SHP77 (cell line): ENCODE results near the gene SESN1.

Experiments used
- DNase-seq, 2 experiments: peaks; one replicate each; lab custom pipeline; 2025; lab: John Stamatoyannopoulos, UW

The SESN1 gene

DNA sequence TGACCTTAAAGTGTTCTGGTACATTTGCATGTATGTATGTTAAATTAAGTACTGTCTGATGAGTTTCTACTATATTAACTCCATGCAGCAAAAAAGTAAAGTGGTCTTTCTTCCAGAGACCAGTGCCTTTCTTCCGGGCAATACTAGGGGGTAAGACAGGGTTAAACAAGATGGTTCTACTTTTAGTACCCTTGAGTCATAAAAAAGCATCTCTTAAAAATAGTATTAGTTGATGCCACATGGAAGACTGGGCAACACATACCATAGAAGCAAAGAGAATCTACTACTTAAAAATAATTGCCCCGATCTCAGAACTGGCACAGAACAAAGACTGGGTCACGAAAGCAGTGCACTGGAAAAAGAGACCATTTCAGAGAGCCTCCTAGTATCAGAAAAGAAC, 66.2 kb downstream of the SESN1 start:
- no peak for DNase-seq

DNA sequence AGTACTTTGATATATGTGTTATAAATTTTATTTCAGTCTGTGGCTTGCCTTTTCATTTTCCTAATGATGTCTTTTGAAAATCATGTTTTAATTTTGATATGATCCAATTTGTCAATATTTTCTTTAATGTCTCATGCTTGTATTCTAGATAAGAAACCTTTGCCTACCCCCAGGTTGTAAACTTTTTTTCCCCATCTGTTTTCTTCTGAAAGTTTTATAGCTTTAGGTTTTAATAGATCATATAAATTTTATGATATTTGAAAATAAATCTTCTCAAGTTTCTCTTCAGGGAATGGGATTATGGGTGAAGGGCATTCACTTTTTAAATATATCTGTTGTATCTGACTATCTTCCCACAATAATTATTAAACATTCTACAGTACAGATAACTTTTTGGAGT, 66.7 kb downstream of the SESN1 start:
- DNase-seq = no peak

DNA sequence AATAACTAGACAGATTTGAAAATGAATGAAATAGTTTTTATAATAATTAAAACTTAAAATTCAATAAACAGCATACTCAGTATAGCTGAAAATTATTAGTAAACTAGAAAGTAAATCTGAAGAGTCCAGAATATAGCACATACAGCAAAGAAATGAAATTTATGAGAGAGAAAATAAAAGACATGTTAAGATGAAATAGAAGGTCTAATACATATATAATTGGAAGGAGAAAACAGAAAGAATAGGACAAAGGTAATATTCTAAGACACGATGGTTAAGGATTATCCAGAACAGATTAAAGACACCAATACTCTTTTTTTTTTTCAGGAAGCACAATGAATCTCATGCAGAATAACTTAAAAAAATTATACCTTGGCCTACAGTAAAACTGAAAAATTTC, 69.0 kb downstream of the SESN1 start:
- DNase-seq = no peak

DNA sequence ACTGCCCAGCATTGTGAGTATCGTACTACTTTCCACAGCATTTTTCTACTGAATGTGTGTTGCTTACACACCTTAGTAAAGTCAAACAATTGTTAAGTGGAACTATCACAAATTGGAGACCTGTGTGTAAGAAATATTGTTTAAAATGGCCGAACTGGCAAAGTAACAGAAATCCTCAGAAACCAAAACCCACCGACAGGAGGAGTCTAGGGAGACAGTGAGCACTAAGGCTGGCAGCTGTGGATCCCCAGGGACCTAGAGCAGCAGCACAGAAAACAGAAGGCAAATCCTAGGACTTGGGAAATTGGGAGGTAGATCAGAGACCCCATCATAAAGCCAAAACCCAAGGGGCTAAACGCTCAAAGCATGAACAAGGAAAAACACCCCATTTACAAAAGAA, 69.9 kb downstream of the SESN1 start:
- no peak for DNase-seq

DNA sequence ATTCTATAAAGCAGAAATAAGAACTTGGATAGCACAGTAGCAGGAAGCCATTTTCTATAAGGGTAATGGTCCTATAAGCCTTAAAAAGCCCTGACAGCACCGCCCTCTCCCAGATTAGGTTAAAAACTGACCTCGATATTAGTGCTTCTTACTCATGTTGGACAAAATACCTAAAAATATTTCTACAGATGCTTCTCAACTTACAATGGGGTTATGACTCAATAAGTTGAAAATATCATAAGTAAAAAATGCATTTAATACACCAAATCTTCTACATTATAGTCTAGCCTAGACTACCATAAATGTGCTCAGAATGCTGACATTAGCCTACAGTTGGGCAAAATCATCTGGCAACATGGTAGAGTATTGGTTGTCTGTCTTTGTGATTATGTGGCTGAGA, 70.3 kb downstream of the SESN1 start:
- no peak for DNase-seq

DNA sequence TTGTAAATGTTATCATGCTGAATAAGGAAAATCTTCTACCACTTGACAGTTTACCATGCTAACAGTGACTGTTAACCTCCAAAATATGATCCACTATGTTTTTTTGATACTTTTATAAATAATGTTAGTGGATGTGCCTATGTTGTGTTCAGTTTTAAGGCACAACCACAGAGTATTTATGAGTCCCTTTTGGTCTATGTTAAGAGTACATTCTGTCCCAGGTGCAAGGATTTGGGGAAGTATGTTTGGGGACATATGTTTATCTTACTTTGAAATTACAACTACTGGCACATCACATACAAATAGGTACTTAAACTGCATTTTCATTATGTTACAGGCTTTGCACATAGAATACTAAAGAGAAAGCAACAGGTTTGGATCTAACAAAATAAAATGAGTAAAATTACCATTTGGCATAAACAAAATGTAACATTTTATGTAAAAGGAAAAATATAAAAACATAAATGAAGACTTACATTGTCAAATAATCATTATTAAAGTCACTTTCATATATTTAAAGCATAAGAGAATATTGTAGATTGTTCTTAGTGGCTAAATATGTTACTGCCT, 71.2 kb downstream of the SESN1 start:
- no peak for DNase-seq

DNA sequence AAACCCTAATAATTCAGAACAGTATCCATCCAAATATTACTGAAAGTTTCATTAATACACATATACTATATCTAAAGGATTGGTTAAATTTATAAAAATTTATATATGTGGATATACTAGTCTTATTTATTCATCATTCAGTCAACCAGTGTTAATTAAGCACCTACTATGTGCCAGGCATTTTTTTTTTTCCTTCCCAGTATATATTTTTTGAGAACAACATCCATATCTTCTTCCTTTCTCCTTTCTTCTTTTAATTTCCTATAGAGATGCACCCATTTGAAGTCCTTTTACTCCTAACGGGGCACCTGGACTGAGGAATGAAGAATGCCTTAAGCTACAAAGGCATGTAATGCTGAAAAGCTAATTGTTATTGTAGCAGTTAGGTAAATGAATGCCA, 72.8 kb downstream of the SESN1 start:
- no peak for DNase-seq

DNA sequence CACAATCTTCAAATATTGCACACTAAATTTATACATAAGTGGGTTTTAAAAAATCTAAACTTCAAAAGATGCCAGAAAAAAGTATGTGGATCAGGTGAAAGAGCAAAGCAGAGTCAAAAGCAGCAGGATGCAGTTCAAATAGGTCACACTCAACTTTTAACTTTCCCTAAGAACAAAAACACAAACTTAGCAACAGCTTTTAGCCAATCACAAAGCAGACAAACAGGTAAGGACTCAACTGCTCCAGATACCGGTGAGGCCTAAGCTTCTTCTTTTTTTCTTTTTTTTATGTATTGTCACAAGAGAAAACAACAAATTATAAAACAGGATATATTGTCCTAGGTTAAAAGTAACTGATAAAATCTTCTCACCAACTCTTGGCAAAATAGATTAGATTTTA, 74.7 kb downstream of the SESN1 start:
- DNase-seq = no peak

DNA sequence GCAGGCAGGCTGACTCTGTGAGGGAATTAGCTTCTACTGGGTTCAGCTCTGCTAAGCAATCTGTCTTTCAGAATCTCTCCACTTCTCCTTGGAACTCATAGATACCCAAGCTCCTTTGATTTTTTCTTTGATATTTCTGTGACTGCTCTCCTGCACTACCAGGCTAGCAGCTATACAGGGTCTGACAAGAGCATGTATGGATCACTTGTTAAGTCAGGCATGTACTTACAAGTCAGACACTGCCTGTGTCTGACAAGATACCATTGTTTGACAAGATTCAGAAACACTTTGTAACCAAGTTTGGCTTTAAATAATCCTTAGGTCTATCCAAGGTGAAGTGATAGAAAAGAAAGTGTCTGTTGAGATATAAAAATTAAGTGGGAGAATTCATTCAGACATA, 79.5 kb downstream of the SESN1 start:
- DNase-seq = no peak

DNA sequence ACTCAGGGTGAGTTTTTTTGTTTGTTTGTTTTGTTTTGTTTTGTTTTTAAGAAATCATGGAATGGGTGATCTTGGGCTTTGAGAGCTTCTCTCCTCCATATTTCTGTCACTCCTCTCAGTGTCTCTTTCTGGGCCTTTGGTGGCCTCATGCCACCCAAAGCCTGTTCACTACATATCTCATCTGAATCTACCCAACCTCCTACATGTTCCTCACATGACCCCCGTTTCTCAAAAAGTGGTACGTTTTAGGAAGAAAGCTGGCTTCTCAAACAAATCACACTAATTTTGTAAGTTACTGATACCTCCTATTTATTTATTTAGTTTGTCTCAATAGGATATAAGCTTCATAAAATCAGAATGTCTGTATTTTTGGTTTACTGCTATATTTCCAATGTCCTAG, 80.0 kb downstream of the SESN1 start:
- no peak for DNase-seq

DNA sequence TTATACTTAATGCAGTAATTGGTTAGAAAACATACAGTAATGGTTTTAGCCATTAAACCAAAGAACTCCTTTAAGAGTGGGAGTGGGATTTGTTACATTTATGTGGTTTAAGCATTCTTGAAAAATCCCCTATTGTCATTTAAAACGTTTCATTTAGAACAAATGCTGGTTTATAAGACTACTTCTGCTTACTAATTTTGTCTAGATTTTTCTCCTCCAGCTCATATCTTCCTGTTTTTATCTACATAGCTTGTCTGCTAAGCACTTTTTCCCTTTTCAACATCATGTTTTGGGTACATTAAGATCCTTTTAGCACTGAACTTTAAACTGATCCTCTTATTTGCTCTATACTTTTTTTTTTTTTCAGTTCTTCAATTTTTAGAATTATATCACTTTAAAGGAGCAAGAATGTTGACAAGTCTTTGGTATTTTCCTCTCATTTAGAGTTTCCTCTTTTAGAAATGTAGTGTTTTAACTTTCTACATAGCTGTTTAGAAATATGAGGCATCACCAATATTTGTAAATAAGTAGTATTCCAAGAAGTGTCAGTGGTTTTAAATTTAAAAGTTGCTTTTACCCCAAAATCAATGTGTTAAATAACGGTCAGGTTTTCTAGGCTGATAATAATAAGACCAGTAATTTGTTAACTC, 80.9 kb downstream of the SESN1 start:
- DNase-seq = no peak

DNA sequence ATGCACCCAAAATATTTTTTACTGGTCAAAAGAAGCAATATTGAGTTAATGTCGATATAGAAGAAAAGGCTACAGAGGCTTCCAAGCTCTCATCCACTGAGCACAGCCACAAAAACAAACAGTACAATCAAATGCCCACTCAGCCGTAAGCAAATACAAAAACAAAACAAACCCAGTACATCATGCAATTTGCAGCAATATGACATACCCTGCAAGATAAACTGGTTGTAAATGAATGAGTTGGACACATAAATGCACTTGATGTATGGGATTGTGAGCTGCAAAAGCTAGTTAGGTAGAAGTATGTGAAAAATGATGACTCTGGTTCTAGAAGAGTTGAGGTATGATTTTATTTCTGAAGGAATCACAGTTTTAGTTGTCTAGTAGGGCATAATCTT, 83.9 kb downstream of the SESN1 start:
- peak in 1 of 2 experiments; percentile 3 for DNase-seq

DNA sequence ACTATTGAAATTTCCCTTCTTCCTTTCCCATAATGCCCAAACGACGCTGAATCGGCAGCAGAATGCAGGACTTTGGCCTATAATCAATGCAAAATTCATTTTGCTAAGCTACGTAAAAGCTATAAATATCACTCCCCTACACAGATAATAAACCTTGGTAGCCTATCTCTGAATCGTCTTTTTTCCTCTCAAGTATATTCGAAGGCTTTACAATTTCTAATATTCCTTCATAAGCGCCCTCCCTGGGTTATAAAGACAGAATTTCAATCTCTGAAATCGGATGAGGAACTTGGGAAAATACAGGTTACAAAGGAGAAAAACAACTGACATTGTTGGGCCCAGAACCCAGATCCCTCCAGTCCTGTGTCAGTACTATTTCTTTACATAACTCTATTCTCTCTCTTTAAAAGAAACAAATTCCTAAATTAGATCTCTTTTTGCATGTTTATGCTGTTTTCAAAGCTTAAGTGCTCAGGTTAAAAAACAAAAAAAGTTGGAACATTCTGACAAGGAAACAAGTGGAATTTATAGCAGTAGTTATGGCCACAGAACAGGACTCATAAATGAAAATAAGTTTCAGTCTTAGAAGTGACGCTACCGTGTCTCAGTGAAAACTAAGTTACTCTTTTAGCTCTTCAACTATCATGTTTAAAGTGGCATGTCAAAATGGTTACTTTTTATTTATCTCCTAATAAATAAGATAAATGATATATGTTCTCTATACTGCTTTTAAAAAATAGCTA, 84.5 kb downstream of the SESN1 start:
- no peak for DNase-seq

DNA sequence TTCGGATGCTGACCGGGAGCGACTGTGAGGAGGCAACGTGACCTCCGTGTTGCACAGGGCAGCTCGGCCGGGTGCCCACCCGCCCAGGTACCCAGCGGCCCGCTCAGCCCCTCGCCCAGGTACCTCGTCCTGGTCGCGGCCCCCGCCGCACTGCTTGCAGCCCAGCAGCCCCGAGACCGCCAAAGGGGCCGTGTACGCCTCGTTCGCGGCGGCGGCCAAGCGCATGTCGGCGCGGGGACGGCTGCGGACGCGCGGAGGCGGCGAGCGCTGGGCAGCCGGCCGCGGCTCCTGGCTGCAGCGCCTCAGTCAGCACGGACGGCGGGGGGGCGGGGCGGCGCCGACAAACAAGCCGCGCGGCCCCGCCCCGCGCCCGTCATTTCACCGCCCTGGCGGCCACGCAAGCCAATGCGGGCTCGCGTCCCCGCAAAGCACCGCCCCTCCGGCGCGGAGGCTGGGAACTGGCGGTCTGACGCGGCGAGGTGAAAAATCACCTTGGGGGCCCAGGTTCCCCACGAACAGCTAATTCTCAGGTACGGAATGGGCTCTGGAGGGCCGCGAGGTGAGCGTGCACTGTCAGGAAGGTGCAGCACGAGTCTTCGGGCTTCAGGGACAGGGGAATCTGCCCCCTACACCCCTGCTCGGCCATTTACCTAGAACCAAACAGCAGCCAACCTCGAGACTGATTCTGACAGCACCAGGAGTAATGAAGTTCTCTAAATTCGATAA, 85.2 kb downstream of the SESN1 start:
- DNase-seq = peak; percentile 74 to 90

DNA sequence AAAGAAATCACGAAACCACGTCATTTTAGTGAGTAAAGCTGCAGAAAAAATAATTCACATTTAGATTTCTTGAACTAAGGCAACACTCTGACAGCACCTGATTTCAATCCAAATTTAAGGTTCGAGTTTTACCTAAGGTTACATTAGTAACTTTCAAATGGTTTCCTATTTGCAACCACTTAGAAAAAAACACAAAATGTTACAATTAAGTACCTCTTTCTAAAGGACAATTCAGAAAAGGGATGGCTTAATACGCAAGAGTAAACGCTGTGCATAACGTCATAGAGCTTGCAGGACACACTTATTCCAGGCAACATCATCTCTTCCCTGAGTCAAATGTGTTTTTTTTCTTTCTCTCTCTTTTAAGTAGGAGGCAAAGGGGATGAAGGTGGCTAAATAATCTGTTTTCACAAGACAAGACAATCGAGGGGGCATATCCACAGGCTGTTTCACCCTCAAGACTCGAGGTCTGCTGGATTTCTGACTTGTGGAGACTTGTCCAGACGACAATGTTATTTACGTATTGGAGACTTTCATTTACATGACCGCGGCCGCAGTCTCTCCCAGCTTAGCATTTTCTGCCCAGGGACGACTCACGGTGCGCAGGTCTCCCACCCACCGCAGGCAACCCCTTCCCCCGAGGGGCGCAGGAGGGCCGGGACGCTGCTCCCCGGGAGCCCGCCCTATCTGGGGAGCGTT, 86.0 kb downstream of the SESN1 start:
- peak; percentile 34 to 51 for DNase-seq

DNA sequence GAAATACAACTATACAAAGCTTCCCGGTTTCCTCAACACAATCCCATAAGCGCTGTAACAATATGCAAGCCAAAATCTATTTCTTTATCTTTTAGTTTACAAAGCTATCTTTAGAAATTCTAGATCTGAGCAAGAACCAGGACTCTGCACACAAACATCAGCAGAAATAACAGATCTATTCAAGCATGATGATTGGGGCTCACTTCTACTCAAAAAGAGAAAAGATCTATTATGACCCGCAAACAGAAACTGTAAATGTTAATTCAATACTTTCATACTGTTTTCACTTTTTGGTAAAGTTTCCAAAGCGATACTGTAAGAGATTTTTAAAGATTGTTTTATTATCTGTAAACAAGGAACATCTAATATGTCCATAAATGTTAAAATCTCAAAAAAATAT, 86.6 kb downstream of the SESN1 start:
- no peak for DNase-seq

DNA sequence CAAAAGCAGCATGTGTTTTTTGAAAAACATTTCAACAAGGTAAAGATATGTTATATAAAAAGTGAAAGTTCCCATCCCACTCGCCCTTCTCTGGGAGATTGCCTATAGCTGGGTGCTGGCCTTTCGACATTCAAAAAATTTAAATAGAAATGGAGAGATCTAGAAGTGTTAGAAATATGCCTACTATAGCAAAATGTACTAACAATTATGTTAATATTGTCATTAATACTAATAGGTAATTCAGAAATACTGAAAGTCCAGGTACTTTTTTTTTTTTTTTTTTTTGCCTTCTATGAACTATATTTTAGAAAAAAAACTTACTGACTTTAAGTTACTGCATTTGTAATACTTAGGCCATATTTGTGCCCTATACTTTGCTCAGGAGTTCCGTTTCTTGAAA, 87.1 kb downstream of the SESN1 start:
- DNase-seq = no peak

DNA sequence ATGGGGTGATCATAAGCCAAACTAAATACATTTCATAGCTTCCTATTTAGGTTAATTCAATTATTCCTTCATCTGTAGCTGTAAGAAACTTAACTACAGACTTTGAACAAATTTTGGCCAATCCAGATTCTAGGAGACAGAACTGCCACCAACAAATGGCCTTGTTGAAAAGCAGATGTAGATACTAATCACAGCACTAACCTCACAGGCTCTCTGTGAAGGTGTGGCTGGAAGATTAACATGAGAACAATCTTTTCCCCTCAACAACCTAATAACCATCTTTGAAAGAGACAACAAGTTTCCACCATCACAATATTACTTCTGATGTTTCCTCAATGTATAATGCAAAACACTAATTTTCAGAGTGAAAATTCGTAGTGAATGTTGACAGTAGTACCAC, 87.8 kb downstream of the SESN1 start:
- DNase-seq = no peak

DNA sequence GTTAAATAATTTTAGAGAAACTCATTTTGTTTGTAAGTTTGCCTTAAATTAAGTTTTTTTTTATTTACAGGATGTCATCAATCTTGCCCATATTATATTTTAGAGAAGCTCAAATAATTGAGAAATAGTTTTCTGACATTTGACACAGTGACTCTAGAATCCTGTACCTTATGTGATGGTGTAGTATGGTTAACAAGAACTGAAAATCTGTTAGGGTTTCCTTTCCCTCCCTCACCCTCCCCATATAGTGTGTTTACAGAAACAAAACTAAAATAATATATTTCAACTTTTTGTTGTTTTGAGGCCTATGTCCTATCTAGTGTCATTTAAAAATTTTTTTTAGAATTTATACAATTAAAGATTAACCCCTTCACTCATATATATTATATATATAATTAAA, 91.8 kb downstream of the SESN1 start:
- no peak for DNase-seq

DNA sequence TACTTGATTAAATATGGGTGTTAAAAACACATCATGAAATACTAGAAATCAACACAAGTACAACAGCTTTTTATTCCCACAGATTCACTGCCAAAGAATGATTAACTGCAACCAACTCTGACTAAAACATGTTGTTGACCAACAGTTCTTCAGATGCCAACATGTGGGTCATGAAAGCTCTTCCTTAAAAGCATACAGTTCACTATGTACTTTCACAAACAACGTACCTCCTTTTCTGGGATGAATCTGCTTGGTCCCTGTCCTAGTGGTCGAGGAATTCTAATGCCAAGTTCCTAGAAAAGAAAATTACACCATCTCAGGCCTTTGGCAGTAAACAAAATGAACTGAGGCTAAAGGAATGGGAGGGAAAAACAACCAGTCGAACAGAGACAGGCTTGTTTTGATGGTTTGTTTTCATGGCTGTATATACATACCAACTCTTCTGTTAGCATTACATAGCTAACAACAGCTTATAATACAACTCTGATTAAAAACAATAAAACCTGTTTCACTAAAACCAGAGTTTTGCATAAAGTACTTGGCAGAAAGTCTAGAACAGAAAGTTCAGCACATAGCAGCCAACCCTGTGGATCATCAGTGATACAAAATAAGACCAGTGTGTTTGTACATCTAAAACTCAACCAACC, 92.5 kb downstream of the SESN1 start:
- no peak for DNase-seq

DNA sequence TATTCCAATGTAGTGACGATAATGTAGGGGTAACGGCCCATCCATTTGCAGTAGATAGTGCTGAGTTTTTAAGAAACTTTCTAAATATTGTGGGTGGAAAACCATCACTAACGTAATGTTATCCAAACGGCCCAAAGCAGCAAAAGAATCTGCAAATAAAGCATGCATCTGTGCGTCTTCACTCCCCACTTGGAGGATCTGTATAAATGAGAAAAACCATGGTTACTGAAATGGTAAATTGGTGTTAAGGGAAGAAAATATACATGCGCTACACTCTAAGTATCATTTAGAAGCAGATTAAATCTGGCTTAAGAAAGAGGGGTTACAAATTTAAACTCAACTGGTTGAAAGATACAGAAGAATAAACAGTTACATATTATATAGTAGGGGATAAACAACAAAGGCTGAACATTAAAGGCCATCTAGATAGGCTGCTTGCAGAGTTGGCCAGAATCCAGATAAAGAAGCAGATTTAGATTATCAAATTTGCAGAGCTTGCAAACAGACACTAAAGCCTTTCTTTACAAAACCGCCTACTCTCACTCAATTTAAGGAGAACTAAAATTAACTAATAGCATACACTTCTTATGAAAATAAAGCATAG, 93.3 kb downstream of the SESN1 start:
- DNase-seq = no peak
